Measurements from ENCODE around the gene KSR1. TPM values are rescaled to one million over a fixed set of nuclear protein-coding genes. Genes with fewer than 3 reads are reported as not detected.

Gene KSR1
- total and polyA plus RNA-seq, 8 donors = 2.7 to 32.1 (median 13.6) TPM

- no peak overlapping the region for H3K27ac ChIP-seq
- WGBS, 5 donors = 37 to 51% (median 40%) methylated on average over 2 of the region's 2 CpGs
- H3K4me3 ChIP-seq = no peak overlapping the region
- no peak for DNase-seq
- no peaks in the 10 kb centered on the region for H3K9me3 ChIP-seq
- intact Hi-C loops (cut with DNase I; ENCODE audit: low total_unique reads) = no loop called here
- no peaks in the 10 kb centered on the region for H3K27me3 ChIP-seq
- no peak for TF ChIP-seq POLR2AphosphoS5 (IDR thresholded peaks at IDR 0.05)
- no peak for TF ChIP-seq POLR2A (IDR thresholded peaks at IDR 0.05)
- TF ChIP-seq CTCF (IDR thresholded peaks at IDR 0.05) = no peak
- TF ChIP-seq EP300 (IDR thresholded peaks at IDR 0.05) = no peak
- peaks cover 0 to 5% (median 2%) of the 10 kb centered on the region in 4 donors for H3K4me1 ChIP-seq
- no peaks in the 10 kb centered on the region for H3K36me3 ChIP-seq
Observed at GRCh38 chr17:27413315-27413714, 42.9 kb upstream of the KSR1 start.

GRCh38 chr17:27413792-27414191, 42.5 kb upstream of the KSR1 start:
- no peaks in the 10 kb centered on the region for H3K9me3 ChIP-seq
- H3K36me3 ChIP-seq = no peaks in the 10 kb centered on the region
- peaks cover 0 to under 1% (median 0%) of the 10 kb centered on the region in 4 donors for H3K4me1 ChIP-seq
- intact Hi-C loops (cut with DNase I; ENCODE audit: low total_unique reads) = no loop called here
- 84 to 92% (median 89%) methylated on average over 3 of the region's 3 CpGs for WGBS, 5 donors
- no peak overlapping the region for H3K4me3 ChIP-seq
- no peak overlapping the region for H3K27ac ChIP-seq
- TF ChIP-seq EP300 (IDR thresholded peaks at IDR 0.05) = no peak
- no peak for TF ChIP-seq CTCF (IDR thresholded peaks at IDR 0.05)
- TF ChIP-seq POLR2AphosphoS5 (IDR thresholded peaks at IDR 0.05) = no peak
- TF ChIP-seq POLR2A (IDR thresholded peaks at IDR 0.05) = no peak
- H3K27me3 ChIP-seq = no peaks in the 10 kb centered on the region
- no peak for DNase-seq

GRCh38 chr17:27414271-27414670, 42.0 kb upstream of the KSR1 start:
- DNase-seq = no peak
- no peak for TF ChIP-seq EP300 (IDR thresholded peaks at IDR 0.05)
- TF ChIP-seq CTCF (IDR thresholded peaks at IDR 0.05) = no peak
- no peak for TF ChIP-seq POLR2AphosphoS5 (IDR thresholded peaks at IDR 0.05)
- TF ChIP-seq POLR2A (IDR thresholded peaks at IDR 0.05) = no peak
- Histone ChIP-seq H3K27me3 (no peaks in the 10 kb centered on the region), H3K9me3 (no peaks in the 10 kb centered on the region), H3K27ac (no peak overlapping the region), H3K4me3 (no peak overlapping the region), H3K36me3 (no peaks in the 10 kb centered on the region), H3K4me1 (no peaks in the 10 kb centered on the region)
- 77 to 80% (median 79%) methylated on average over 3 of the region's 3 CpGs for WGBS, 5 donors
- intact Hi-C loops (cut with DNase I; ENCODE audit: low total_unique reads) = no loop called here

- no peak for DNase-seq
- no peaks in the 10 kb centered on the region for H3K27me3 ChIP-seq
- intact Hi-C loops (cut with DNase I; ENCODE audit: low total_unique reads) = no loop called here
- no peak overlapping the region for H3K27ac ChIP-seq
- no peaks in the 10 kb centered on the region for H3K9me3 ChIP-seq
- no peak overlapping the region for H3K4me3 ChIP-seq
- no peak for TF ChIP-seq POLR2AphosphoS5 (IDR thresholded peaks at IDR 0.05)
- no peak for TF ChIP-seq POLR2A (IDR thresholded peaks at IDR 0.05)
- no peak for TF ChIP-seq CTCF (IDR thresholded peaks at IDR 0.05)
- no peak for TF ChIP-seq EP300 (IDR thresholded peaks at IDR 0.05)
- H3K4me1 ChIP-seq = no peaks in the 10 kb centered on the region
- WGBS, 5 donors = 64 to 75% (median 68%) methylated on average over 6 of the region's 6 CpGs
- H3K36me3 ChIP-seq = no peaks in the 10 kb centered on the region
Observed at GRCh38 chr17:27414694-27415093, 41.6 kb upstream of the KSR1 start.
